Activated CD8-positive, alpha-beta T cell treated with anti-CD3 and anti-CD28 coated beads for 36 hours (primary cell): ENCODE data around the gene ETAA1. TPM values are rescaled to one million over a fixed set of nuclear protein-coding genes. Genes with fewer than 3 reads are reported as not detected.

Experiments used
- ATAC-seq: fragments of 200-7000 bp; cut with Tn5 transposase; one replicate; pipeline ENCODE4 v1.10.0; 2021; ENCODE audit warnings: mild to moderate bottlenecking, moderate library complexity
- CTCF ChIA-PET: fragments of 350-600 bp; sonication (Branson Sonifier 250); formaldehyde crosslinking; loops from one replicate; lab custom pipeline; 2021; ENCODE audit warnings: antibody characterized with exemption; lab: Charles Lee
- POLR2A ChIA-PET: fragments of 350-600 bp; sonication (Branson Sonifier 250); formaldehyde crosslinking; loops from one replicate; lab custom pipeline; 2021; ENCODE audit warnings: antibody characterized with exemption; lab: Charles Lee
- DNase-seq: peaks from one replicate; pipeline ENCODE4 v3.0.0-alpha.2; 2020
- H3K27ac Mint-ChIP-seq: one replicate; pipeline ENCODE4 v1.8.0; 2021; ENCODE audit warnings: mild to moderate bottlenecking, mixed read lengths
- H3K27me3 Mint-ChIP-seq: one replicate; pipeline ENCODE4 v1.8.0; 2021; ENCODE audit warnings: mixed read lengths
- H3K36me3 Mint-ChIP-seq: one replicate; pipeline ENCODE4 v1.8.0; 2021; ENCODE audit warnings: low read depth, mixed read lengths
- H3K4me1 Mint-ChIP-seq: one replicate; pipeline ENCODE4 v1.8.0; 2021; ENCODE audit warnings: low read depth, mixed read lengths
- H3K4me3 Mint-ChIP-seq: one replicate; pipeline ENCODE4 v1.8.0; 2021; ENCODE audit warnings: mild to moderate bottlenecking, moderate library complexity, mixed read lengths
- H3K9me3 Mint-ChIP-seq: one replicate; pipeline ENCODE4 v1.8.0; 2021; ENCODE audit warnings: mixed read lengths
- CTCF ChIP-seq: fragments of 200-600 bp; IDR thresholded peaks from one replicate; pipeline ENCODE4 v1.8.0; 2022; ENCODE audit warnings: antibody characterized with exemption, mild to moderate bottlenecking
- intact Hi-C: fragments of 100-400 bp; cut with micrococcal nuclease; formaldehyde crosslinking; loops from one replicate; pipeline ENCODE4 v1.10.0; 2022
- total RNA-seq, 2 experiments: library from RNA; stranded (reverse); gene quantifications; one replicate each; pipeline ENCODE4 v1.2.3, GENCODE V29; 2021

Gene ETAA1
- 10 to 100 TPM; 11.9 to 13.5 TPM for total RNA-seq

DNA sequence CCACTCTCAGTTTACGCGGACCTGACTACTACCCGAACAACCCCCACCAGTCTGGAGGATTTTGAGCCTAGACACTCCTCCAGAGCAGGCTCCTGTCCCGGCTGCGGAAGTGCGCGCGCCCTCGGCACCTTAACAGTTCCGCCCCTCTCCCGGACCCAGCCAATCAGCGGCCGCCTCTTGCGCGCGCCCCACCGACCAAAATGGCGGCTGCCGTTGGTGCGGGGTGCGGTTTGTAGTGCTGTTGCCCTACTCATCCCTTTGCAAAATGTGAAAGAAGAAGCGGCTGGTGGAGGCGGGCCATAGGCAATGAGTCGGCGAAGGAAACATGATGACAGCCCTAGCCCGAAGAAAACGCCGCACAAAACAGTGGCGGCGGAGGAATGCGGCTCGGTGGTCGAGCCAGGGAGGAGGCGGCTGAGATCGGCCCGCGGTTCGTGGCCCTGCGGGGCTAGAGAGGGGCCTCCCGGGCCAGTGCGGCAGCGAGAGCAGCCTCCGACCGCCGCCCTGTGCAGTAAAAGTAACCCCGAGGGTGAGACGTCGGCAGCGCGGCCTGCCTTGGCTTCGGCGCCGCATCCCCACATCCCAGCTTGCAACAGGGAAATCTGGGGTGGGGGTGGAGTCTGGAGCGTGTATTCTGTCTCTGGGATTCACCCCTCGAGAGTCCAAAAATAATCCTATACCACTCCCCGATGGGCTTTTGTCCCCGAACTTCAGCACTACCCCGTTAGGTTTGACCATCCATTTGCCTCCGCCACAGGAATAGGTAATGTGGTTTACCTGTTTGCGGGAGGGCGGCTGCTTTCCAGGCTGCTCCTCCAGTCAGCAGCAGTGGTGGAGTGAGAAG is at the start of gene ETAA1:
Gene ETAA1 (plus strand): TSS at position 191 of the 844 bp plus-strand sequence. CDS start 116 bp downstream, at position 307.
- H3K9me3 Mint-ChIP-seq, result no peaks in the 10 kb centered on the region
- peak; percentile 100 for ATAC-seq
- H3K4me1 Mint-ChIP-seq, result peaks cover 12% of the 10 kb centered on the region
- peak within 1 kb of the TSS; percentile 97 for H3K4me3 Mint-ChIP-seq
- no peak for TF ChIP-seq CTCF
- CTCF ChIA-PET, result no interaction called here
- POLR2A ChIA-PET, result interaction anchor here (1.0 kb wide), 1 partner anchor 11 kb away, joined by 3 read pairs; no protein-coding TSS in a partner anchor
- no peaks in the 10 kb centered on the region for H3K27me3 Mint-ChIP-seq
- intact Hi-C loops, result no loop called here
- peak within 1 kb of the TSS; percentile 98 for H3K27ac Mint-ChIP-seq
- H3K36me3 Mint-ChIP-seq, result peaks cover 9% of the 10 kb centered on the region
- DNase-seq, result peak; percentile 95

- Mint-ChIP-seq H3K36me3 (no peaks in the 10 kb centered on the region), H3K27me3 (peaks cover 13% of the 10 kb centered on the region), H3K4me1 (no peaks in the 10 kb centered on the region), H3K9me3 (peaks cover 2% of the 10 kb centered on the region), H3K4me3 (no peak overlapping the region), H3K27ac (no peak overlapping the region)
- TF ChIP-seq CTCF, result no peak
- POLR2A ChIA-PET, result no interaction called here
- CTCF ChIA-PET, result no interaction called here
- DNase-seq, result no peak
- ATAC-seq, result no peak
- intact Hi-C loops, result no loop called here
Measured at GRCh38 chr2:67366832-67367412, 30.2 kb upstream of the ETAA1 start.

GRCh38 chr2:67374481-67374880 is 22.7 kb upstream of the ETAA1 start:
- no peaks in the 10 kb centered on the region for H3K4me1 Mint-ChIP-seq
- no peak overlapping the region for H3K4me3 Mint-ChIP-seq
- H3K9me3 Mint-ChIP-seq, result peaks cover 8% of the 10 kb centered on the region
- no peak overlapping the region for H3K27ac Mint-ChIP-seq
- intact Hi-C loops, result no loop called here
- H3K36me3 Mint-ChIP-seq, result peaks cover 2% of the 10 kb centered on the region
- CTCF ChIA-PET, result no interaction called here
- POLR2A ChIA-PET, result no interaction called here
- DNase-seq (no peak), ATAC-seq (no peak)
- peaks cover 4% of the 10 kb centered on the region for H3K27me3 Mint-ChIP-seq
- TF ChIP-seq CTCF, result no peak

DNA sequence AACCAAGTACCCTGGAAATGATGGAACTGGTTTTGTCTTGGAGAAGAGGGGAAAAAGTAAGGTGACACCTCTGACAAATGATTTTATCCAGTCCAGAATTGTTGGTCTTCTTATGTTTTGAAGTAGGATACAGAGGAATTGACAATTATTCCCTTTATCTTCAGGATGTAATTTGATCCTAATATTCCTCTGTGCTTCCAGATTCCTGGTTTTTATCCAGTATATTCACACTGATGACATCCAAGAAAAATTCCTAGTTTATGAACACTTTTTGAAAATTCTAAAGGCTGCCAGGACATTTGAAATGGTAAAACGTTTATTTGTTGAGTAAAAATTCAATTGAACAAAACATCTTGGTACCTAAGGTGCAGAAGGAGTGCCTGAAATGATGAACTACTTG is 22.2 kb upstream of the ETAA1 start:
- no peak for DNase-seq
- CTCF ChIA-PET, result no interaction called here
- Mint-ChIP-seq H3K36me3 (peaks cover 2% of the 10 kb centered on the region), H3K27me3 (peaks cover 4% of the 10 kb centered on the region), H3K4me3 (no peak overlapping the region), H3K4me1 (no peaks in the 10 kb centered on the region), H3K27ac (no peak overlapping the region), H3K9me3 (peaks cover 8% of the 10 kb centered on the region)
- no peak for TF ChIP-seq CTCF
- POLR2A ChIA-PET, result no interaction called here
- intact Hi-C loops, result no loop called here
- no peak for ATAC-seq

DNA sequence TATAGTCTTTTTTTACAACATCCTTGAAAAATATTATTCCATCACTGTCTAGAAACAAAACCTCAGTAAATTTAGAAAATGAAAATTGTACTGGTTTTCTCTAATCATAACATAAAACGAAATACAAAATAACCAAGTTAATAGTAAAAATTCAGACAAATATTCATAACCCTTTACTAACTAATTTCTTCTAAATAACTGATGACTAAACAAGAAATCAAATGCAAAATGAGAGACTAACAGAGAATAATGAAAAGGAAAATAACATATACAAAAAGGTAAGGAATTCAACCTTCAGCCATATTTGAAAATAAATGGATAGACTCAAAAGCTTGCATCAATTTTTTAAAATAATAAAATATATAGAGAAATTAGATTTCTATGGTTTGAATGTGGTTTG is 18.6 kb upstream of the ETAA1 start:
- DNase-seq (no peak), ATAC-seq (no peak)
- Mint-ChIP-seq H3K27ac (no peak overlapping the region), H3K36me3 (peaks cover 3% of the 10 kb centered on the region), H3K27me3 (no peaks in the 10 kb centered on the region), H3K9me3 (no peaks in the 10 kb centered on the region), H3K4me3 (no peak overlapping the region), H3K4me1 (no peaks in the 10 kb centered on the region)
- CTCF ChIA-PET, result interaction anchor here (0.6 to 0.7 kb wide), 2 partner anchors 9 to 31 kb away, joined by 3 read pairs; no protein-coding TSS in a partner anchor
- TF ChIP-seq CTCF, result no peak
- POLR2A ChIA-PET, result no interaction called here
- intact Hi-C loops, result no loop called here
